Keratinocyte (primary cell): ENCODE measurements around the gene ADSL.

Source experiments
- CTCF ChIP-seq, 3 experiments: IDR thresholded peaks in 1 of 3; conservative IDR thresholded peaks in 1 of 3; optimal IDR thresholded peaks in 1 of 3; 2 replicates in 2 of 3; 3 replicates in 1 of 3; pipeline versions ENCODE3 to v1.5.1; 2011; ENCODE audit warnings: low read length in 3 of 3, mild to moderate bottlenecking in 3 of 3, moderate library complexity in 2 of 3, control low read depth in 1 of 3, inconsistent platforms in 1 of 3; ENCODE audit not compliant: insufficient read depth in 2 of 3; ENCODE audit errors: extremely low read depth in 1 of 3
- EZH2 ChIP-seq: IDR thresholded peaks from one replicate; pipeline ENCODE4 v1.6.1; 2012; ENCODE audit warnings: inconsistent platforms, mild to moderate bottlenecking, low read length, moderate library complexity

GRCh38 chr22:40395607-40396006, 49.3 kb downstream of the ADSL start:
- TF ChIP-seq CTCF (optimal IDR thresholded peaks at IDR 0.05 in 1 of 3, IDR thresholded peaks at IDR 0.05 in 1 of 3, conservative IDR thresholded peaks at IDR 0.05 in 1 of 3; ENCODE audit: extremely low read depth in 1 of 3, insufficient read depth in 2 of 3, low read length in 3 of 3): no peak
- no peak for TF ChIP-seq EZH2
